HG03066 (cell line): ENCODE measurements around the gene OR2H2.

Experiments used
- ATAC-seq: cut with Tn5 transposase; IDR thresholded peaks from one replicate; pipeline ENCODE4 v1.9.1; 2021; ENCODE audit warnings: low read depth; ENCODE audit not compliant: unreplicated experiment

The OR2H2 gene

GRCh38 chr6:29590218-29590808 is 5.4 kb downstream of the OR2H2 start:
- no peak for ATAC-seq

- ATAC-seq: no peak
Measured at GRCh38 chr6:29591677-29592076, 6.8 kb downstream of the OR2H2 start.

DNA sequence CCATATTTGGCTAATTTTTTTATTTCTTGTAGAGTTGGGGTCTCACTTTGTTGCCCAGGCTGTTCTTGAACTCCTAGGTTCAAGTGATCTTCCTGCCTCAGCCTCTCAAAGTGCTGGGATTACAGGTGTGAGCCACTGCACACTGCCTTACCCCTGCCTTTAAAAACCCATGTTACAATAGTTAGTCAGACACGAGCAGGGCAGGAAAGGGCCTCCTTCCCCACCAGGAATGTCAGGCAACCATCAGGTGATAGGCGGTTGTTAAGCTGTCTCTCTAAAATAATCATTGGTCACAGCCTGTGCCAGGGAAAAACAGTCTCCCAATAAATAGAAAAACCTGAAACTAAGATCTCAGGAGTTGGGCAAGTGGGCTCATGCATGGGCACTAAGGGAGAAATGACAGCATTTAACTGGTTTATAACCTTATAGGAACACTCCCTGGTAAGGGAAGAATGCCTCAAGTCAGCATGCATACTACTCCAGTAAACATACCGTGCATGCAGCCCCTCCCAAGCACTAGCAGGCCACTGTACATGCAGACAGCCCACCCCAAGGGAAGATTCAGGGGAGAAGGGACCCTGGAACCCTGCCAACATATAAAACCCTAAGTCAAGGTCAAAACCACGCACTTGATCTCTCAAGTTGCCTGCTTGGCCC is 8.4 kb downstream of the OR2H2 start:
- no peak for ATAC-seq

DNA sequence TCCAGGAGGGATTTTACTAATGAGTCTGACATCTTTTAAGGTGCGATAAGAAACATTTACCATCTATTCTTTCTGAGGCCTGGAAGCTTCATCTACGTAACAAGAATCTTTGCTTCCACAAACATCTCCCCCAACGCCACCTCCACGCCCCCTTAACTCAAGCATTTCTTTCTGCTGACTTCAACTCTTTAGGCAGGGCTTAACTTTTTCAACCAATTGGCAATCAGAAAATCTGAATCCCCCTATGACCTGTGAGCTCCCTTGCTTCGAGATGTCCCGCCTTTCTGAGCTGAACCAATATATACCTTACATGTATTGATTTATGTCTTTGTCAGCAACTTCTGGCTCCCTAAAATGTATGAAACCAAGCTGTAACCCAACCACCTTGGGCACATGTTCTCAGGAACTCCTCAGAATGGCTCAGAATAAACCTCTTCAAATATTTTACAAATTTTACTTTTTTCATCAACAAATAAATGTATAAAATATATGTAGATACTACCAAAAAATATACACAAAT is 11.5 kb downstream of the OR2H2 start:
- no peak for ATAC-seq

GRCh38 chr6:29597184-29597583 is 12.3 kb downstream of the OR2H2 start:
- ATAC-seq: no peak

DNA sequence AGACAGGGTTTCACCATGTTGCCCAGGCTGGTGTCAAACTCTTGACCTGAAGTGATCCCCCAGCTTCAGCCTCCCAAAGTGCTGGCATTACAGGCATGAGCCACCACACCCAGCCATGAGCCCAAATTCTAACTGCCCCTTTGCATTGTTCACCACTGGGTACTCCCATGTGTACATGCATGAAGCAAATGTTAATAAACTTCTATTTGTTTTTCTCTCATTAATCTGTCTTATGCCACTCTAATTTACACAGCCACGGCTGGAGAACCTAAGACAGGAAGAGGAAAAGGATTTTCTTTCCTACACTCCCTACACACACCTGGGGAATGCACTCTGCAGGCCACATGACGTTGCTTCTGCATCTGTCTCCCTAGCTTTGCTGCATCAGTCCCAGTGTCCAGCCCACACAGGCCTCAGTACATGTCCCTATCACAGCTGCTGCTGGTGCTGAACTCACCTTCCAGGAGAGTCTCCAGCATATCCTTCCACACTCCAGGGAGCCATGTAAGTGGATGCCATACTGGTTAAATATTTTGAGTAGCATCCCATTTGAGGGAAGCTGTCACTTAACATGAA is 13.3 kb downstream of the OR2H2 start:
- no peak for ATAC-seq

- no peak for ATAC-seq
Measured at GRCh38 chr6:29602564-29603361, 17.8 kb downstream of the OR2H2 start.

- no peak for ATAC-seq
Measured at GRCh38 chr6:29603456-29603855, 18.5 kb downstream of the OR2H2 start.

- ATAC-seq: no peak
Measured at GRCh38 chr6:29603930-29604329, 19.0 kb downstream of the OR2H2 start.

DNA sequence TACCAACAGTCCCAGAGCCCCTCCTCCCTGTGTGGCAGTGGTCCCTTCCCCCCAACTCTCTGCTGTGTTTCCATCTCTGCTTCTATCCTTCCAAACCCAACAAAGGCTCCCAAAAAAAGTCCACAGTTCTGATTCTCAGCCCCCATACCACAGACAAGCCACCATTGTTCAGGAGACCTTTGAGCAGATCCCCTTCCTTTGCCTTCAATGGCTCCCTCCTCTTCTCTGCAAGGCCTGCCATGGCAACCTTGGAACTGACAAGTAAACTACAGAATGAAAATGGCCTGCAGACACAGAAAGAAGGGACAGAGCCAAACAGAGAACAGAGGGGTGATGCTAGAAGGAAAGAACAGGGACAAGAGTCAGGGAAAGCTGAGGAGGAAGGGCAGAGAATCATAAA is 23.2 kb downstream of the OR2H2 start:
- no peak for ATAC-seq

DNA sequence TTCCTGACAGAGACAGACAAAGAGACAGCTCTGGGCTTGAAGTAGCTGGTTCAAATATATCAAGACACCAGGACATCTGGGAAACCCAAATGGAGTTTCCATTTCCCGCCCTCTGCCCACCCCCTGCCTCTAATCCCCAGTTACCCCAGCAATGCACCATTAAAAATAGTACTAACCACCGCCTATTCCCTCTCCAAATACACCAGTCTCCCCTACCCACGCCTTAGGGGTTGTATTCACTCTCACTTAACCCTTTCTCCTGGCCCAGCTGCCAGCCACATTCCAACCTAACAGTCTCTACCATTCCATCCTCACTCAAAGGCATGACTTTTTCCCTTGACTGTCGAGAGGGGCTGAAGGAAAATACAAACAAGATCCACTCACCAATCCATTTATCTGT is 25.6 kb downstream of the OR2H2 start:
- no peak for ATAC-seq

DNA sequence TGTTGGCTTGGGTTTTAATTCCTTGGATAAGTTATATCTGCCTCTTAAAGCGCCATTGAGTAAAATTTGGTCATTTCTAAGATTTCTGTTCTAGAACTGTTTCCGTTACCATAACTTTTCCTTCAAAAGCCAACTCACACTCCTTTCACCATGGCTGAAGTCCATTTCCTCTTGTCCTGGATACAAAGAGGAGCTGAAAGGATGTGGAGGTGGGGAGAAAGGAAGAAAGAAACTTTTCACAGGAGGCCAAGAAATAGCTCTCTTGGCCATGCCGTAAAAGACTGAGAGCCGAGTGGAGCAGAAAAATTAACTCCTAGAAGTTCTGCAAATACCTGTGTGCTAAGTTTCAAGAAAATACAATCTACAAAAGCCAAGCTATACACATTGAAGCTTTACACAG is 26.5 kb downstream of the OR2H2 start:
- ATAC-seq: no peak

DNA sequence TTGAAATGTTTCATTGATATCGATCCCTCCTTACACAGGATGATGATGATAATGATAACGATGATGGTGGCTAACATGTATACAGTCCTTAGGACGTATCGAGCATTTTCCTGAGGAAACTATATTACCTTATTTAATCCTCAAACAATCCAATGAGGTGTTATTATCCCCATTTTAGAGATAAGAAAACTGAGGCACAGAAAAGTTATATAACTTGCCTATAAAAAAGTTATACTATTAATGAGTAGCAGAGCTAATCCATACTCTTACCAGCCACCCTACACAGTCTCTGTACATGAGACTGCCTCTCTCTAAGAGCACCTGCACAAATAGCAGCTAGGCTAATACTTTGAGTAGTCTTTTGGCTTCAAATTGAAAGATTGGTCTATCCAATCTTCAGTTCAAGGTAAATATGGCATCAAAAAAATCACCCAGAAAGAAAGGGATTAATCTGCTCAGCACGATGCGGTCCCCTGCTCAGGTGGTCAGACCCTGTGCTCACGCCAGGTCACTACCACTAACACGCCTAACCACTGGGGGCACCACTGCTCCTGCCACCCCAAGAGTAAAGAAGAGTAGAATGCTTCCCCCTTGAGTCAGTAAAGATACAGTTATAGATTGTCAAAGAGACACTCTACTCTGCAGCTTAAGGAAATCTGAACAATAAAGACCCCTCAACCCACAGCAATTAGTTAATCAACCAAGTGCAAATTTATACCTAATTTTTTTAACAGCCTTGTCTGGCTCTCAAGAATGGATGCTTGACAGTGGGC is 33.0 kb downstream of the OR2H2 start:
- ATAC-seq: no peak

DNA sequence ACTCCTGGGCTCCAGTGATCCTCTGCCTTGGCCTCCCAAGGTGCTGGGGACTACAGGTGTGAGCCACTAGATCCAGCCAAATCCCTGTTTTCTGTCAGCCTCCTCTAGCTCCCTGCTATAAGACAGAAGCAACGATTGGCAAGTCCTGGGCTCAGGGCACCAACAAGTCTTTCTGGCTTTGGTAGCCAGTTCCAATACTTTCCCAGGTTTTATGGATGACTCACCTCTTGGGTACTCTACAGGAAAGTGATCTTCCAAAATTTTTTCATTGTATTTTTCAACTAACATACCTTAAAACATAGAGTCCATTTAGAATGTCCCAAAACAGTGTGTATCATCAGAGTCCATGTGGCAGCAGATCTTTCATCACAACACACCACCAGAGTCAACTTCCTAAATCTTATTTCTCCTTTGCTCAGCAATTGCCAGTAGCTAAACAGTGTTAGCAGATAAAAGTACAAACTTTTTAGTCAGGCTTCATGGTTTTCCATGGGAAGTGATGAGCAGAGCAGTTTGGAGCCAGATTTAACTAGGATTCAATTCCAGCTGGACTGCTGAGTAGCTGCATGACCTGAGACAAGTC is 34.7 kb downstream of the OR2H2 start:
- no peak for ATAC-seq

DNA sequence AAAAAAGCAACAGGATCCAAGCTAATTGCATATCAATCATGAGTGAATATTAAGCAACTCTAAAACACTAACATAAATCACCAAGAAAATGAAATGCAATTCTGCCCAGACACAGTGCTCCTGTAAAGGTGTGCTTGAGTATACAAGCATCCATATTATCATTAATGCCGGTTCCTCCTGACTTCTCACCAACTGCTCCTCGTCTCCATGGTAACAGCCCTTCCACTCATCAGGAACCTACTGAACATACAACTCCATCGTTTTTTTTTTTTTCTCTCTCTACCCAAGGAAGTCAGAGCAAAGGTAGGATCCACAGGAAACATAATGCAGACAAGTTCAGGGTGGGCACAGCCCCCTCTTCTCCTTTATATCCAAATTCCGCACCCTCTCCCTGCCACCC is 35.7 kb downstream of the OR2H2 start:
- no peak for ATAC-seq

- no peak for ATAC-seq
Measured at GRCh38 chr6:29624520-29624961, 39.6 kb downstream of the OR2H2 start.

GRCh38 chr6:29625337-29625930 is 40.5 kb downstream of the OR2H2 start:
- no peak for ATAC-seq

DNA sequence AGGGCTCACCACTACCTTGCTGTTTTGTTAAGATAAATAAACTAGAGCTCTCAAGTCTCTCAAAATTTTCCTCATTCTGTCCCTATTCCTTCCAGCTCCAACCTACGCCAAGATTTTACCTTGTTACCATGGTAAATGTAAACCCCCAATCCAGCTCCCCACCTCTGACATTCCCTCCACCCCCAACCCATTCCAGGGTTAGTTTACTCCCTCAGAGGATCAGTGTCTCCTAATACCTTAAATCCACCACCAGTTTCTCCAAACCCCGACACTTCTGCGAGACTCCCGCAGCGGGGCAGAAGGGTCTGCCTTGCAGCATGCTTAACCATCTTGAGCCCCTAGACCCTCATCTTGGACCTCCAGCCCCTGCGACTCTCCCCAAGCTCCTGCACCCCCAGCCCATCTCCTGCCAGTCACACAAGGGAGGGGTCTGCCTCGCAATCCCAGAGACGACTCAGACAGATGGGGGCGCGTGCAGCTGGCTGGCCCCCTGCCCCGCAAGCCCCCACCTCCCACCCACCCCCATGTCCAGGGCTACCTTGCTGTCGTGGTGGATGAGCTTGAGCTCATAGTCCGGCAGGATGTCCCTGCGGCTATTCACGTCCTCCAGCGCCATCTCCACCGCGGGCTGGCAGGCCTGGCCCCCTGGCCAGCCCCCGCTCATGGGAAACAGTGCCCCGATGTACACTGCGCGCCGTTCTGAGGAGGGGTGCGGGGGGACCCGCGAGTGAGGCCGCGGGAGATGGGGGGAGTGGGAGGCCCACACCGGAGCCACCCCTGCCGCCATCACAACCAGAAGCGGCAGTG is 42.2 kb downstream of the OR2H2 start:
- no peak for ATAC-seq
